ENCODE data around the gene MRPL40.
A peak's percentile ranks its signal among the peaks of the same experiment; 100 is the strongest.

MRPL40 gene

GRCh38 chr22:19463491-19464469 lies 31.4 kb downstream of the MRPL40 start:
- DNase-seq: no peak

- no peak for DNase-seq
Observed at GRCh38 chr22:19464546-19464945, 32.2 kb downstream of the MRPL40 start.

- DNase-seq: no peak
Observed at GRCh38 chr22:19464975-19465374, 32.6 kb downstream of the MRPL40 start.

GRCh38 chr22:19466126-19466716 lies 33.9 kb downstream of the MRPL40 start:
- DNase-seq: no peak

GRCh38 chr22:19466848-19467752 lies 34.8 kb downstream of the MRPL40 start:
- DNase-seq: no peak

GRCh38 chr22:19467912-19468311 lies 35.6 kb downstream of the MRPL40 start:
- DNase-seq: no peak

- DNase-seq: no peak
Observed at GRCh38 chr22:19469421-19469820, 37.1 kb downstream of the MRPL40 start.

GRCh38 chr22:19470010-19470409 lies 37.7 kb downstream of the MRPL40 start:
- no peak for DNase-seq

GRCh38 chr22:19471572-19471971 lies 39.2 kb downstream of the MRPL40 start:
- DNase-seq: no peak

- DNase-seq: no peak
Observed at GRCh38 chr22:19472233-19472632, 39.9 kb downstream of the MRPL40 start.

- no peak for DNase-seq
Observed at GRCh38 chr22:19473578-19473977, 41.2 kb downstream of the MRPL40 start.

- no peak for DNase-seq
Observed at GRCh38 chr22:19476023-19476422, 43.7 kb downstream of the MRPL40 start.

GRCh38 chr22:19477321-19478044 lies 45.1 kb downstream of the MRPL40 start:
- peak; percentile 9 for DNase-seq

- no peak for DNase-seq
Observed at GRCh38 chr22:19478045-19478900, 45.9 kb downstream of the MRPL40 start.

GRCh38 chr22:19478901-19479354 lies 46.6 kb downstream of the MRPL40 start, which contains the start of gene UFD1:
Gene UFD1 (minus strand): TSS chr22:19479193. CDS start chr22:19479085, 108 bp downstream.
- peak; percentile 77 for DNase-seq

- peak; percentile 98 for DNase-seq
Observed at GRCh38 chr22:19479355-19480172, 47.2 kb downstream of the MRPL40 start, which contains the start of gene CDC45. Gene CDC45 (plus strand): TSS chr22:19479920. CDS start chr22:19479969, 49 bp downstream.

- no peak for DNase-seq
Observed at GRCh38 chr22:19480173-19480568, 47.8 kb downstream of the MRPL40 start.

GRCh38 chr22:19480789-19481188 lies 48.4 kb downstream of the MRPL40 start:
- no peak for DNase-seq

GRCh38 chr22:19482297-19482696 lies 50.0 kb downstream of the MRPL40 start:
- DNase-seq: no peak

Measured in fibroblast of skin of right biceps (primary cell).